HFFc6 (cell line): ENCODE data around the gene UMODL1. TPM values are rescaled to one million over a fixed set of nuclear protein-coding genes. Genes with fewer than 3 reads are reported as not detected.

Experiments used
- DNase-seq: peaks from one replicate; pipeline ENCODE4 v3.0.0-alpha.2; 2018
- H3K27ac Mint-ChIP-seq: 2 replicates; pipeline ENCODE4 v1.8.0; 2020; ENCODE audit warnings: mild to moderate bottlenecking, mixed read lengths
- H3K27me3 Mint-ChIP-seq: 2 replicates; pipeline ENCODE4 v1.8.0; 2021; ENCODE audit warnings: mild to moderate bottlenecking, moderate library complexity, mixed read lengths; ENCODE audit not compliant: insufficient read depth
- H3K36me3 Mint-ChIP-seq: 2 replicates; pipeline ENCODE4 v1.8.0; 2021; ENCODE audit warnings: low read depth, mixed read lengths
- H3K4me1 Mint-ChIP-seq: 2 replicates; pipeline ENCODE4 v1.8.0; 2020; ENCODE audit warnings: low read depth, mixed read lengths
- H3K4me3 Mint-ChIP-seq: 2 replicates; pipeline ENCODE4 v1.8.0; 2020; ENCODE audit warnings: mild to moderate bottlenecking, moderate library complexity, mixed read lengths
- H3K9me3 Mint-ChIP-seq: 2 replicates; pipeline ENCODE4 v1.8.0; 2020; ENCODE audit warnings: mild to moderate bottlenecking, mixed read lengths
- total RNA-seq, 6 experiments: library from RNA; stranded (reverse); fragmentation: NEBNext Ultra II Directional; extraction: Animal tissue kit (Norgen Biotek cat#: 25700); gene quantifications; 2 replicates in 1 of 6; 3 replicates in 5 of 6; pipeline ENCODE4 v1.2.3, GENCODE V29; 2021
- TF ChIP-seq, protein P1 (sequence below): fragments of 200-600 bp; sonication (generic); IDR thresholded peaks from 2 replicates; pipeline ENCODE4 v1.5.0; 2021; ENCODE audit warnings: antibody characterized with exemption, mild to moderate bottlenecking

UMODL1 gene
- total RNA-seq, 6 experiments from 2014 or later = not detected

DNA sequence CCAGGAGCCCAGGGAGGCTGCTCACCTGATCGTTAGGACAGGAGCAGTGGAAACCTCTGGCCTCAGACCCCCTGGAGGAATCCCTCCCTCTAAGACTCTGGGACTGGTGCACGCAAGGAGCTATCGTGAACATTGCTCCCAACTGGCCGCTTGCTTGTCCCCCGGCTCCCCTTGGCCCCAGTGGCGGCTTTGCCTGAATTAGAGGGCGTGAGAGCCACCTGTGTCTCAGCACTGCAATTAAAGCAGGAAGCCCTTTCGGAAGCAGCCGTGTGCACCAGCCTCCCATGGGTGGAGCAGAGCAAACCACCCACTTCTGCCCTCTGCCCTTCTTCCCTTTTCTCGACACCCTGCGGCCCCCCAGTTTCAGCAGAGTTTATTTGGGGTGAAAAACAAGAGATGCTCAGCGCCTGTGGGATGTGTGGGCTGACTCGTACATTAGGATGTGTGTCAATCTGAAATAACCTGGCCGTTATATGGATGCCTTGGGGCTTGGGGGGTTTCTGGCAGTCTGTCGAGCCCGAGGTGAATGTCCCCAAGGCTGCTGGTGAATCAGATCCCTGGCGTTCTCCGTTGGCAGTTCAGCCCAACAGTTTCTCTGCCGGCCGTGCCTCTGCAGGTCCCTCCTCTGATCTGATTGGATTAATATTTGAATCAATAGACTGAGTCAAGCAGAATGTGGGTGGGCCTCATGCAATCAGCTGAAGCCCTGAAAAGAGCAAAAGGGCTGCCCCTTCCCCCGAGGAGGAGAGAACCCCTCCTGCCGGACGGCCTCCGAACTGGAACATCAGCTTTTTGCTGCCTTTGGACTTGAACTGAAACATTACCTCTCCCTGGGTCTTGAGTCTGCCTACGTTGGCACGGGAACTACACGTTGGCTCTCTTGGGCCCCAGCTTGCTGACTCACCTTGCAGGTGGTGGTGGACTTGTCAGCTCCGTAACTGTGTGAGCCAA, 7.3 kb upstream of the UMODL1 start:
- H3K9me3 Mint-ChIP-seq = no peaks in the 10 kb centered on the region
- H3K4me1 Mint-ChIP-seq = no peaks in the 10 kb centered on the region
- H3K4me3 Mint-ChIP-seq = no peak overlapping the region
- H3K27ac Mint-ChIP-seq = no peak overlapping the region
- H3K36me3 Mint-ChIP-seq = no peaks in the 10 kb centered on the region
- TF ChIP-seq, protein P1, sequence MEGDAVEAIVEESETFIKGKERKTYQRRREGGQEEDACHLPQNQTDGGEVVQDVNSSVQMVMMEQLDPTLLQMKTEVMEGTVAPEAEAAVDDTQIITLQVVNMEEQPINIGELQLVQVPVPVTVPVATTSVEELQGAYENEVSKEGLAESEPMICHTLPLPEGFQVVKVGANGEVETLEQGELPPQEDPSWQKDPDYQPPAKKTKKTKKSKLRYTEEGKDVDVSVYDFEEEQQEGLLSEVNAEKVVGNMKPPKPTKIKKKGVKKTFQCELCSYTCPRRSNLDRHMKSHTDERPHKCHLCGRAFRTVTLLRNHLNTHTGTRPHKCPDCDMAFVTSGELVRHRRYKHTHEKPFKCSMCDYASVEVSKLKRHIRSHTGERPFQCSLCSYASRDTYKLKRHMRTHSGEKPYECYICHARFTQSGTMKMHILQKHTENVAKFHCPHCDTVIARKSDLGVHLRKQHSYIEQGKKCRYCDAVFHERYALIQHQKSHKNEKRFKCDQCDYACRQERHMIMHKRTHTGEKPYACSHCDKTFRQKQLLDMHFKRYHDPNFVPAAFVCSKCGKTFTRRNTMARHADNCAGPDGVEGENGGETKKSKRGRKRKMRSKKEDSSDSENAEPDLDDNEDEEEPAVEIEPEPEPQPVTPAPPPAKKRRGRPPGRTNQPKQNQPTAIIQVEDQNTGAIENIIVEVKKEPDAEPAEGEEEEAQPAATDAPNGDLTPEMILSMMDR = no peak
- H3K27me3 Mint-ChIP-seq = peaks cover 40% of the 10 kb centered on the region
- DNase-seq = no peak

DNA sequence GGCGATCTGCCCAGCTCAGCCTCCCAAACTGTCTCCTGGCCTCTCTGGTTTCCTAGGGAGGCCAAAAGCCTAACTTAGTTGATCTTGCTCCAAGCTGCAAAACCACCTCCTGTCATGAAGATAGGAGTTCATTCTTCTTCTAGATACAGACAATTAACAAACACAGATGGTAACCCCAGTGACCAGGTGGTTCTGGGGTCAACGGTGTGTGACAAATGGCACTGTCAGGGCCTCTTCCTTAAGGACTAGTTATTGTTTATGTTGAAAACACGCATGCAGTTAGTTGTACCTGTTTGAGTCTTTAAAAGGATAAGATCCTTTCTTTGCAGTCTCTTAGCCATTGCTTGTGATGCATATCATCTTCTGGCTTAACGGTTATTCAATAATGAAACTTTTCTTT, 4.6 kb upstream of the UMODL1 start:
- Mint-ChIP-seq H3K4me1 (no peaks in the 10 kb centered on the region), H3K27me3 (peaks cover 34% of the 10 kb centered on the region), H3K27ac (no peak overlapping the region), H3K4me3 (no peak overlapping the region), H3K9me3 (no peaks in the 10 kb centered on the region), H3K36me3 (no peaks in the 10 kb centered on the region)
- TF ChIP-seq, protein P1 = no peak
- DNase-seq = no peak

DNA sequence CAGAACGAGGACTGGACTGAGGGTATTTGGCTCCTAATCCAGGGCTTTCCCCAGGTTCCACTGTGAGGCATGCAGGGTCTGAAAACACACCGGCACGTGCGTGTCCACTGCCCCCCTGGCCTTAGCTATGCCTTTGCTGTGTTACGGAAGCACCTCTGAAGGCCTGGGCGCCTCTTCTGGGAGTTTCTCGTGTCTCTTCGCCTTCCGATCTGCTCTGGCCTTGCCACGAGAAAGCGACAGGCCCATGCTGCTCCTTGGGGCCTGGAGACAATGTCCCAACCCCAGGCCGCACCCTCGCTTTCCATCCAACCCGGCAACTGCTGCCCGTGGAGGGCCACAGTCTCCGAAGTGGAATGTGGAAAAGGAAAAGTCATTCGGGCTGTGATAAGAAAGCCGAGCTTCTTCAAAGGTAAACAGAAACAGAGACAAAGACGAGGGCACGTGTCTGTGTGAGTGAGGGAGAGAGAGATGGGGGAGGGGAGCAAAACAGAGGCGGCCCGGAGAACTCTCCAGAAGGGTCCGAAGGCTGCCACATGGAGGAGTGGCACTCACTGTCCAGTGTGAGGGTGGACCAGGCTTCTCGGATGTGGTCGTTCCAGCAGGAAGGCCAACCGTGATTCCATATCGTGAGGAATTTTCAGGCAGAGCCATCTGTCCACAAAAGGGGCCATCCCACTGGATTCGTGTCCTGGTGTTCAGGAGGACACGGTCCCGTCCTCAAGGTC, 3.4 kb upstream of the UMODL1 start:
- TF ChIP-seq, protein P1 = no peak
- Mint-ChIP-seq H3K27me3 (peaks cover 39% of the 10 kb centered on the region), H3K4me3 (no peak overlapping the region), H3K4me1 (no peaks in the 10 kb centered on the region), H3K36me3 (no peaks in the 10 kb centered on the region), H3K27ac (no peak overlapping the region), H3K9me3 (no peaks in the 10 kb centered on the region)
- no peak for DNase-seq

DNA sequence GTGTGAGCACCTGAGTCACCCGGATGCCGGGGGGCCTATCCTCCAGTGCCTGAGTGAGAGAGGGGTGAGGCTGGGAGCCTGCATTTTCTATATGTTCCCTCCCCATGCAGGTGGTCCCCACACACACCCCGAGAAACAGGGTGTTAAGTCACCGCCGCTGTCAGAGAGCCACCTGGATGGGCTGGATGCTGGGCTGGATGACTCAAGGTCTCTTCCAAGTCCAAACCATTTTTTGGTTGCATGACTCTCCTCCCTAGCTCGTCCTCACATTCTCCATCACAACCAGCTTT, 2.9 kb upstream of the UMODL1 start:
- H3K9me3 Mint-ChIP-seq = no peaks in the 10 kb centered on the region
- peaks cover 41% of the 10 kb centered on the region for H3K27me3 Mint-ChIP-seq
- TF ChIP-seq, protein P1 = no peak
- no peak for DNase-seq
- H3K36me3 Mint-ChIP-seq = no peaks in the 10 kb centered on the region
- no peak overlapping the region for H3K4me3 Mint-ChIP-seq
- no peaks in the 10 kb centered on the region for H3K4me1 Mint-ChIP-seq
- H3K27ac Mint-ChIP-seq = no peak overlapping the region

GRCh38 chr21:42068592-42068991, 2.5 kb upstream of the UMODL1 start:
- H3K36me3 Mint-ChIP-seq = no peaks in the 10 kb centered on the region
- no peak for DNase-seq
- H3K9me3 Mint-ChIP-seq = no peaks in the 10 kb centered on the region
- H3K4me1 Mint-ChIP-seq = no peaks in the 10 kb centered on the region
- H3K27me3 Mint-ChIP-seq = peaks cover 44% of the 10 kb centered on the region
- H3K4me3 Mint-ChIP-seq = no peak overlapping the region
- TF ChIP-seq, protein P1 = no peak
- H3K27ac Mint-ChIP-seq = no peak overlapping the region
